ENCODE measurements around the gene PRDM2. TPM values are rescaled to one million over a fixed set of nuclear protein-coding genes. Genes with fewer than 3 reads are reported as not detected.

Gene PRDM2
- total and polyA plus RNA-seq, 4 donors = 16.1 to 52.0 (median 28.5) TPM

- no peak overlapping the region for H3K27ac ChIP-seq (ENCODE audit: low read depth in 1 of 2, low read length in 1 of 2)
- peaks cover 0 to 9% (median 0%) of the 10 kb centered on the region in 5 donors for H3K4me1 ChIP-seq (ENCODE audit: control insufficient read depth in 5 of 5, insufficient read depth in 5 of 5, low read length in 5 of 5)
- DNase-seq = peak in 1 of 3 donors; percentile 48
- peaks cover 0 to 12% (median 2%) of the 10 kb centered on the region in 4 donors for H3K36me3 ChIP-seq (ENCODE audit: control insufficient read depth in 4 of 4, insufficient read depth in 4 of 4, low read length in 4 of 4)
- no peak overlapping the region for H3K9ac ChIP-seq (ENCODE audit: insufficient read depth in 1 of 2, low read length in 2 of 2)
- ATAC-seq (ENCODE audit: insufficient read depth, low FRiP score) = no peak
- no peak for TF ChIP-seq CTCF (IDR thresholded peaks at IDR 0.05; ENCODE audit: control extremely low read depth, extremely low read depth)
- no peak overlapping the region for H3K4me3 ChIP-seq
- no peaks in the 10 kb centered on the region for H3K27me3 ChIP-seq (ENCODE audit: control insufficient read depth in 3 of 3, insufficient read depth in 3 of 3, low read length in 2 of 3)
- 57 to 59% methylated on average over 17 of the region's 17 CpGs for WGBS, 2 donors
- no peaks in the 10 kb centered on the region for H3K9me3 ChIP-seq (ENCODE audit: control insufficient read depth in 4 of 4, insufficient read depth in 3 of 4, low read length in 3 of 4)
Measured at GRCh38 chr1:13813398-13814012, 113.5 kb downstream of the PRDM2 start.

GRCh38 chr1:13814131-13814530 is 114.1 kb downstream of the PRDM2 start:
- Histone ChIP-seq H3K4me1 (ENCODE audit: control insufficient read depth in 5 of 5, insufficient read depth in 5 of 5, low read length in 5 of 5) (peaks cover 0 to 9% (median 0%) of the 10 kb centered on the region in 5 donors), H3K4me3 (no peak overlapping the region), H3K9me3 (ENCODE audit: control insufficient read depth in 4 of 4, insufficient read depth in 3 of 4, low read length in 3 of 4) (no peaks in the 10 kb centered on the region), H3K27ac (ENCODE audit: low read depth in 1 of 2, low read length in 1 of 2) (no peak overlapping the region), H3K36me3 (ENCODE audit: control insufficient read depth in 4 of 4, insufficient read depth in 4 of 4, low read length in 4 of 4) (peaks cover 0 to 16% (median 2%) of the 10 kb centered on the region in 4 donors), H3K9ac (ENCODE audit: insufficient read depth in 1 of 2, low read length in 2 of 2) (no peak overlapping the region), H3K27me3 (ENCODE audit: control insufficient read depth in 3 of 3, insufficient read depth in 3 of 3, low read length in 2 of 3) (no peaks in the 10 kb centered on the region)
- DNase-seq = no peak
- no peak for ATAC-seq (ENCODE audit: insufficient read depth, low FRiP score)
- no peak for TF ChIP-seq CTCF (IDR thresholded peaks at IDR 0.05; ENCODE audit: control extremely low read depth, extremely low read depth)
- WGBS, 2 donors = 94 to 95% methylated on average over 7 of the region's 7 CpGs

- TF ChIP-seq CTCF (IDR thresholded peaks at IDR 0.05; ENCODE audit: control extremely low read depth, extremely low read depth) = no peak
- Histone ChIP-seq H3K4me3 (no peak overlapping the region), H3K9me3 (ENCODE audit: control insufficient read depth in 4 of 4, insufficient read depth in 3 of 4, low read length in 3 of 4) (no peaks in the 10 kb centered on the region), H3K4me1 (ENCODE audit: control insufficient read depth in 5 of 5, insufficient read depth in 5 of 5, low read length in 5 of 5) (peaks cover 0 to 9% (median 0%) of the 10 kb centered on the region in 5 donors), H3K9ac (ENCODE audit: insufficient read depth in 1 of 2, low read length in 2 of 2) (no peak overlapping the region), H3K36me3 (ENCODE audit: control insufficient read depth in 4 of 4, insufficient read depth in 4 of 4, low read length in 4 of 4) (peaks cover 0 to 21% (median 2%) of the 10 kb centered on the region in 4 donors), H3K27ac (ENCODE audit: low read depth in 1 of 2, low read length in 1 of 2) (no peak overlapping the region), H3K27me3 (ENCODE audit: control insufficient read depth in 3 of 3, insufficient read depth in 3 of 3, low read length in 2 of 3) (no peaks in the 10 kb centered on the region)
- ATAC-seq (ENCODE audit: insufficient read depth, low FRiP score) (no peak), DNase-seq (no peak)
- WGBS, 2 donors = 95 to 96% methylated on average over 16 of the region's 16 CpGs
Measured at GRCh38 chr1:13816016-13816760, 116.2 kb downstream of the PRDM2 start.
